BLaER1 (cell line): ENCODE measurements around the gene SLC35A3.
"Not testable (repeated sequence)": the region's sequence is repeated elsewhere in the genome, so short reads cannot be mapped to it uniquely, and the experiment has no call there.

ENCODE experiments used
- H3K27ac ChIP-seq: shearing (Covaris generic); formaldehyde crosslinking; 2 replicates; pipeline ENCODE4 v1.8.1; 2022
- H3K27me3 ChIP-seq: shearing (Covaris generic); formaldehyde crosslinking; 2 replicates; pipeline ENCODE4 v1.8.1; 2022
- H3K36me3 ChIP-seq: shearing (Covaris generic); formaldehyde crosslinking; 2 replicates; pipeline ENCODE4 v1.8.1; 2022
- H3K4me1 ChIP-seq: shearing (Covaris generic); formaldehyde crosslinking; 2 replicates; pipeline ENCODE4 v1.8.1; 2022
- H3K4me2 ChIP-seq: shearing (Covaris generic); formaldehyde crosslinking; 2 replicates; pipeline ENCODE4 v1.8.1; 2022
- H3K4me3 ChIP-seq: shearing (Covaris generic); formaldehyde crosslinking; 2 replicates; pipeline ENCODE4 v1.8.1; 2022
- H3K9ac ChIP-seq: shearing (Covaris generic); formaldehyde crosslinking; 2 replicates; pipeline ENCODE4 v1.8.1; 2022
- H3K9me3 ChIP-seq: shearing (Covaris generic); formaldehyde crosslinking; 2 replicates; pipeline ENCODE4 v1.8.1; 2022
- H4K20me1 ChIP-seq: shearing (Covaris generic); formaldehyde crosslinking; 2 replicates; pipeline ENCODE4 v1.8.1; 2022
- Cebpa-rat ChIP-seq: shearing (Covaris generic); IDR thresholded peaks from 2 replicates; pipeline ENCODE4 v1.8.1; 2022

The SLC35A3 gene

GRCh38 chr1:100039591-100039990, 69.8 kb downstream of the SLC35A3 start:
- Histone ChIP-seq H3K27ac (peak overlapping the region; percentile 98), H4K20me1 (peaks cover 57% of the 10 kb centered on the region), H3K4me3 (peak overlapping the region; percentile 97), H3K36me3 (peaks cover 14% of the 10 kb centered on the region; the same call in 1 of the 2 replicates), H3K9me3 (peaks cover 12% of the 10 kb centered on the region), H3K9ac (peak overlapping the region; percentile 98), H3K4me2 (peak overlapping the region; percentile 93), H3K27me3 (no peaks in the 10 kb centered on the region), H3K4me1 (peaks cover 39% of the 10 kb centered on the region)
- no peak for TF ChIP-seq Cebpa-rat

GRCh38 chr1:100045206-100045605, 75.4 kb downstream of the SLC35A3 start:
- no peak overlapping the region for H3K9ac ChIP-seq
- peaks cover 92% of the 10 kb centered on the region for H4K20me1 ChIP-seq
- H3K9me3 ChIP-seq = peaks cover 26% of the 10 kb centered on the region
- no peak overlapping the region for H3K4me3 ChIP-seq
- TF ChIP-seq Cebpa-rat = no peak
- H3K4me1 ChIP-seq = peaks cover 24% of the 10 kb centered on the region
- no peak overlapping the region for H3K27ac ChIP-seq
- peaks cover 39% of the 10 kb centered on the region for H3K36me3 ChIP-seq
- no peaks in the 10 kb centered on the region for H3K27me3 ChIP-seq
- no peak overlapping the region for H3K4me2 ChIP-seq

- Histone ChIP-seq H3K36me3 (peaks cover 56% of the 10 kb centered on the region), H4K20me1 (peaks cover 92% of the 10 kb centered on the region), H3K9me3 (peaks cover 26% of the 10 kb centered on the region), H3K4me2 (0 out of 2 replicates have a peak overlapping the region, but pooled peaks have one; percentile 2)
- not testable (repeated sequence) for H3K27me3 ChIP-seq, H3K9ac ChIP-seq, H3K4me1 ChIP-seq, H3K4me3 ChIP-seq, H3K27ac ChIP-seq
Observed at GRCh38 chr1:100047235-100047708, 77.5 kb downstream of the SLC35A3 start.

GRCh38 chr1:100050139-100050538, 80.3 kb downstream of the SLC35A3 start:
- Histone ChIP-seq H3K9ac (no peak overlapping the region), H3K27me3 (no peaks in the 10 kb centered on the region), H3K4me2 (no peak overlapping the region), H3K9me3 (peaks cover 8% of the 10 kb centered on the region), H3K36me3 (peaks cover 46% of the 10 kb centered on the region), H3K4me3 (no peak overlapping the region), H3K27ac (no peak overlapping the region), H3K4me1 (peaks cover 9% of the 10 kb centered on the region), H4K20me1 (peaks cover 94% of the 10 kb centered on the region)
- TF ChIP-seq Cebpa-rat = no peak

GRCh38 chr1:100051401-100051800, 81.6 kb downstream of the SLC35A3 start:
- no peaks in the 10 kb centered on the region for H3K9me3 ChIP-seq
- H3K36me3 ChIP-seq = peaks cover 51% of the 10 kb centered on the region
- H3K4me3 ChIP-seq = no peak overlapping the region
- peaks cover 6% of the 10 kb centered on the region for H3K4me1 ChIP-seq
- H4K20me1 ChIP-seq = peaks cover 99% of the 10 kb centered on the region
- no peak overlapping the region for H3K9ac ChIP-seq
- H3K27me3 ChIP-seq = no peaks in the 10 kb centered on the region
- H3K4me2 ChIP-seq = no peak overlapping the region
- H3K27ac ChIP-seq = no peak overlapping the region
- no peak for TF ChIP-seq Cebpa-rat

GRCh38 chr1:100051893-100052292, 82.1 kb downstream of the SLC35A3 start:
- Histone ChIP-seq H3K9ac (no peak overlapping the region), H3K36me3 (peaks cover 55% of the 10 kb centered on the region), H3K9me3 (no peaks in the 10 kb centered on the region), H3K27me3 (no peaks in the 10 kb centered on the region), H3K27ac (no peak overlapping the region), H4K20me1 (peaks cover 99% of the 10 kb centered on the region), H3K4me1 (peaks cover 2% of the 10 kb centered on the region), H3K4me2 (no peak overlapping the region), H3K4me3 (no peak overlapping the region)
- no peak for TF ChIP-seq Cebpa-rat

GRCh38 chr1:100053119-100053518, 83.3 kb downstream of the SLC35A3 start:
- no peak overlapping the region for H3K27ac ChIP-seq
- H3K4me1 ChIP-seq = no peaks in the 10 kb centered on the region
- H3K4me2 ChIP-seq = no peak overlapping the region
- H3K9me3 ChIP-seq = no peaks in the 10 kb centered on the region
- no peak overlapping the region for H3K9ac ChIP-seq
- no peaks in the 10 kb centered on the region for H3K27me3 ChIP-seq
- H3K4me3 ChIP-seq = no peak overlapping the region
- peaks cover 99% of the 10 kb centered on the region for H4K20me1 ChIP-seq
- TF ChIP-seq Cebpa-rat = no peak
- peaks cover 66% of the 10 kb centered on the region for H3K36me3 ChIP-seq

GRCh38 chr1:100053727-100054126, 83.9 kb downstream of the SLC35A3 start:
- Histone ChIP-seq H3K4me1 (no peaks in the 10 kb centered on the region), H3K27me3 (no peaks in the 10 kb centered on the region), H3K4me3 (no peak overlapping the region), H3K9ac (no peak overlapping the region), H3K9me3 (no peaks in the 10 kb centered on the region), H3K4me2 (no peak overlapping the region), H3K36me3 (peaks cover 67% of the 10 kb centered on the region), H3K27ac (no peak overlapping the region), H4K20me1 (peaks cover 99% of the 10 kb centered on the region)
- no peak for TF ChIP-seq Cebpa-rat

- Histone ChIP-seq H3K4me2 (no peak overlapping the region), H3K4me1 (no peaks in the 10 kb centered on the region), H3K27ac (no peak overlapping the region), H3K9ac (no peak overlapping the region), H3K9me3 (no peaks in the 10 kb centered on the region), H3K36me3 (peaks cover 86% of the 10 kb centered on the region), H4K20me1 (peaks cover 45% of the 10 kb centered on the region), H3K4me3 (no peak overlapping the region), H3K27me3 (no peaks in the 10 kb centered on the region)
- TF ChIP-seq Cebpa-rat = no peak
Observed at GRCh38 chr1:100061681-100062080, 91.9 kb downstream of the SLC35A3 start.

GRCh38 chr1:100065183-100065968, 95.6 kb downstream of the SLC35A3 start:
- Histone ChIP-seq H3K36me3 (peaks cover 95% of the 10 kb centered on the region), H3K9ac (no peak overlapping the region), H3K4me1 (no peaks in the 10 kb centered on the region), H3K27me3 (no peaks in the 10 kb centered on the region), H4K20me1 (0 out of 2 replicates have a peak, but pooled peaks cover 39% of the 10 kb centered on the region), H3K4me3 (no peak overlapping the region), H3K4me2 (no peak overlapping the region), H3K9me3 (no peaks in the 10 kb centered on the region), H3K27ac (no peak overlapping the region)
- no peak for TF ChIP-seq Cebpa-rat
